ENCODE data around the gene RAMP2.

GRCh38 chr17:42774066-42774745, 13.2 kb downstream of the RAMP2 start:
- TF ChIP-seq CTCF (IDR thresholded peaks at IDR 0.05) (no peak), POLR2A (IDR thresholded peaks at IDR 0.05) (no peak)

All from uterus (tissue), 2 donors.